ENCODE measurements around the gene PORCN. TPM values are rescaled to one million over a fixed set of nuclear protein-coding genes. Genes with fewer than 3 reads are reported as not detected.

The PORCN gene
- polyA plus RNA-seq, 1 donor (not counting 4 experiments of a cell fraction or from before 2014, with no cell fraction given) = 52.2 TPM

DNA sequence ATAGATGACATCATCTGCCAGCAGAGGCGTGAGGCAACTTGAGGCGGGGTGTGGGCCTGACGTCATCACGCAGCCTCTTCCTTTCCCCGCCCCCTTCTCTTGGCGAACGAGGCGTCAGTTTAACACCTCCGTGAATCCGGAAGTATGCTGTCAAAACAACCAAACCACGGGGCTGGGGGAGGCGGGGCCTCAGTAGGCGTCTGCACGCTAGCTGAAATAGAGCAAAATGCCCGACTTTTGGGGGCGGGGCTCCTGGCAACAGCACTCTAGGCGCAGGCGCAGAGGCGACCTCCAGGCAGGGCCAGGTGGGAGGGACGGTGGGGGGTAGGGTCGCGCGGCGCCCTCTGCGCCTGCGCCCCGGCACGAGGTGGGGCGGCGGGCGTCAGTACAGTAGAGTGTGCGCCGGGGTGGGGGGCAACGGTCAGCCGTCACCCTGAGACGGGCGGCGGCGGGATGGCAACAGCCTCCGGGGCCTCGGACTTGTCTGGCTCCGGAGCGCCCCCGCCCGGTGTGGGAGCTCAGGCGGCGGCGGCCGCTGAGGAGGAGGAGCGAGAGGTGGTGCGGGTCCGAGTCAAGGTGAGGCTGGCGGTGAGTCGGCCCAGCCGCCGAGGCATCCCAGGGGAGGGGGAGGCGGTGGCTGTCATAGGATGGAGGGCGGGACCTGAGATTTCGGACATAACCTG, 30.7 kb downstream of the PORCN start, which contains the start of gene TBC1D25:
TBC1D25 (plus strand) TSS at position 370 of the 683 bp plus-strand sequence; CDS start at position 454, 84 bp downstream.
- FAIRE-seq (no peak), DNase-seq (ENCODE audit: low read depth, low spot score) (peak; percentile 86)
- Histone ChIP-seq H3K36me3 (ENCODE audit: control insufficient read depth in 2 of 2, extremely low read depth in 1 of 2, insufficient read depth in 2 of 2, low read length in 2 of 2) (no peaks in the 10 kb centered on the region), H3K9me3 (ENCODE audit: control insufficient read depth, low read depth, low read length) (no peaks in the 10 kb centered on the region), H3K9me1 (ENCODE audit: control insufficient read depth, extremely low read depth, insufficient read depth, low read length) (no peaks in the 10 kb centered on the region), H3K79me2 (ENCODE audit: control insufficient read depth, insufficient read depth, low read length) (peaks cover 15% of the 10 kb centered on the region), H3K4me1 (ENCODE audit: control insufficient read depth, extremely low read depth, insufficient read depth, low read length) (peaks cover 9% of the 10 kb centered on the region), H4K20me1 (ENCODE audit: control insufficient read depth, extremely low read depth, insufficient read depth, low read length) (no peaks in the 10 kb centered on the region), H2AFZ (ENCODE audit: control insufficient read depth, low read length) (peak within 1 kb of the TSS; percentile 83), H3K27me3 (ENCODE audit: control insufficient read depth, extremely low read depth, insufficient read depth, low read length) (no peaks in the 10 kb centered on the region), H3K4me2 (ENCODE audit: control insufficient read depth, extremely low read depth, insufficient read depth, low read depth, low read length) (peak within 1 kb of the TSS; percentile 79), H3K27ac (ENCODE audit: control insufficient read depth, insufficient read depth, low read length) (peak within 1 kb of the TSS; percentile 84), H3K9ac (ENCODE audit: control insufficient read depth, extremely low read depth, insufficient read depth, low read length) (peak within 1 kb of the TSS; percentile 83), H3K4me3 (ENCODE audit: control insufficient read depth in 2 of 3, extremely low read depth in 1 of 3, insufficient read depth in 2 of 3, low read depth in 1 of 3, low read length in 3 of 3) (peak within 1 kb of the TSS; percentile 55 to 79 (median 62))
- TF ChIP-seq CTCF (optimal IDR thresholded peaks at IDR 0.05 in 1 of 3, IDR thresholded peaks at IDR 0.05 in 1 of 3, conservative IDR thresholded peaks at IDR 0.05 in 1 of 3; ENCODE audit: extremely low read depth in 1 of 3, insufficient read depth in 2 of 3, low read length in 3 of 3) (peak in 2 of 3 experiments; percentile 38 to 53), EZH2 (IDR thresholded peaks at IDR 0.05; ENCODE audit: low read length) (no peak)
- dilution Hi-C loops (cut with MboI; ENCODE audit: extremely low pct_ligation_motif_present, low sequenced_read_pairs) = no loop called here

- Histone ChIP-seq H3K36me3 (ENCODE audit: control insufficient read depth in 2 of 2, extremely low read depth in 1 of 2, insufficient read depth in 2 of 2, low read length in 2 of 2) (no peaks in the 10 kb centered on the region), H3K27me3 (ENCODE audit: control insufficient read depth, extremely low read depth, insufficient read depth, low read length) (no peaks in the 10 kb centered on the region), H3K9ac (ENCODE audit: control insufficient read depth, extremely low read depth, insufficient read depth, low read length) (peak overlapping the region; percentile 83), H3K9me1 (ENCODE audit: control insufficient read depth, extremely low read depth, insufficient read depth, low read length) (no peaks in the 10 kb centered on the region), H3K79me2 (ENCODE audit: control insufficient read depth, insufficient read depth, low read length) (peaks cover 15% of the 10 kb centered on the region), H3K4me1 (ENCODE audit: control insufficient read depth, extremely low read depth, insufficient read depth, low read length) (peaks cover 9% of the 10 kb centered on the region), H2AFZ (ENCODE audit: control insufficient read depth, low read length) (peak overlapping the region; percentile 83), H3K4me2 (ENCODE audit: control insufficient read depth, extremely low read depth, insufficient read depth, low read depth, low read length) (peak overlapping the region; percentile 79), H3K4me3 (ENCODE audit: control insufficient read depth in 2 of 3, extremely low read depth in 1 of 3, insufficient read depth in 2 of 3, low read depth in 1 of 3, low read length in 3 of 3) (peak overlapping the region; percentile 55 to 79 (median 62)), H3K27ac (ENCODE audit: control insufficient read depth, insufficient read depth, low read length) (peak overlapping the region; percentile 84), H4K20me1 (ENCODE audit: control insufficient read depth, extremely low read depth, insufficient read depth, low read length) (no peaks in the 10 kb centered on the region), H3K9me3 (ENCODE audit: control insufficient read depth, low read depth, low read length) (no peaks in the 10 kb centered on the region)
- FAIRE-seq (no peak), DNase-seq (ENCODE audit: low read depth, low spot score) (no peak)
- TF ChIP-seq CTCF (optimal IDR thresholded peaks at IDR 0.05 in 1 of 3, IDR thresholded peaks at IDR 0.05 in 1 of 3, conservative IDR thresholded peaks at IDR 0.05 in 1 of 3; ENCODE audit: extremely low read depth in 1 of 3, insufficient read depth in 2 of 3, low read length in 3 of 3) (no peak), EZH2 (IDR thresholded peaks at IDR 0.05; ENCODE audit: low read length) (no peak)
- dilution Hi-C loops (cut with MboI; ENCODE audit: extremely low pct_ligation_motif_present, low sequenced_read_pairs) = no loop called here
Observed at GRCh38 chrX:48540028-48540375, 31.2 kb downstream of the PORCN start.

Data from keratinocyte (primary cell).